ENCODE measurements around the gene LANCL2.

- TF ChIP-seq ZNF175 (CRISPR knock-in tag; IDR thresholded peaks at IDR 0.05; ENCODE audit: low read depth) (no peak), TAF1 (IDR thresholded peaks at IDR 0.05; ENCODE audit: control insufficient read depth, extremely low read depth, insufficient read depth, low read length, severe bottlenecking) (no peak), ATF3 (IDR thresholded peaks at IDR 0.05) (no peak), ATF3 (CRISPR knock-in tag; conservative IDR thresholded peaks at IDR 0.05) (no peak), ZNF431 (CRISPR knock-in tag; IDR thresholded peaks at IDR 0.05) (no peak), CREB1 (IDR thresholded peaks at IDR 0.05) (no peak), CREB1 (CRISPR knock-in tag; IDR thresholded peaks at IDR 0.05) (no peak), NFRKB (IDR thresholded peaks at IDR 0.05; ENCODE audit: low read depth) (no peak), STAG1 (CRISPR knock-in tag; IDR thresholded peaks at IDR 0.05; ENCODE audit: borderline replicate concordance) (no peak), HNRNPUL1 (IDR thresholded peaks at IDR 0.05; ENCODE audit: low read length) (no peak), CHD4 (IDR thresholded peaks at IDR 0.05; ENCODE audit: insufficient read depth, insufficient replicate concordance, low read depth, low read length, poor library complexity, severe bottlenecking) (no peak), POLR2AphosphoS5 (IDR thresholded peaks at IDR 0.05; ENCODE audit: control insufficient read depth, insufficient read depth, low read depth, low read length) (no peak), KLF10 (CRISPR knock-in tag; IDR thresholded peaks at IDR 0.05) (no peak)
- TF ChIP-seq, protein P1, sequence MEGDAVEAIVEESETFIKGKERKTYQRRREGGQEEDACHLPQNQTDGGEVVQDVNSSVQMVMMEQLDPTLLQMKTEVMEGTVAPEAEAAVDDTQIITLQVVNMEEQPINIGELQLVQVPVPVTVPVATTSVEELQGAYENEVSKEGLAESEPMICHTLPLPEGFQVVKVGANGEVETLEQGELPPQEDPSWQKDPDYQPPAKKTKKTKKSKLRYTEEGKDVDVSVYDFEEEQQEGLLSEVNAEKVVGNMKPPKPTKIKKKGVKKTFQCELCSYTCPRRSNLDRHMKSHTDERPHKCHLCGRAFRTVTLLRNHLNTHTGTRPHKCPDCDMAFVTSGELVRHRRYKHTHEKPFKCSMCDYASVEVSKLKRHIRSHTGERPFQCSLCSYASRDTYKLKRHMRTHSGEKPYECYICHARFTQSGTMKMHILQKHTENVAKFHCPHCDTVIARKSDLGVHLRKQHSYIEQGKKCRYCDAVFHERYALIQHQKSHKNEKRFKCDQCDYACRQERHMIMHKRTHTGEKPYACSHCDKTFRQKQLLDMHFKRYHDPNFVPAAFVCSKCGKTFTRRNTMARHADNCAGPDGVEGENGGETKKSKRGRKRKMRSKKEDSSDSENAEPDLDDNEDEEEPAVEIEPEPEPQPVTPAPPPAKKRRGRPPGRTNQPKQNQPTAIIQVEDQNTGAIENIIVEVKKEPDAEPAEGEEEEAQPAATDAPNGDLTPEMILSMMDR (IDR thresholded peaks at IDR 0.05 in 2 of 3, conservative IDR thresholded peaks at IDR 0.05 in 1 of 3; ENCODE audit: insufficient read depth in 2 of 3, low read depth in 1 of 3, low read length in 3 of 3), result no peak
- TF ChIP-seq, protein P2, sequence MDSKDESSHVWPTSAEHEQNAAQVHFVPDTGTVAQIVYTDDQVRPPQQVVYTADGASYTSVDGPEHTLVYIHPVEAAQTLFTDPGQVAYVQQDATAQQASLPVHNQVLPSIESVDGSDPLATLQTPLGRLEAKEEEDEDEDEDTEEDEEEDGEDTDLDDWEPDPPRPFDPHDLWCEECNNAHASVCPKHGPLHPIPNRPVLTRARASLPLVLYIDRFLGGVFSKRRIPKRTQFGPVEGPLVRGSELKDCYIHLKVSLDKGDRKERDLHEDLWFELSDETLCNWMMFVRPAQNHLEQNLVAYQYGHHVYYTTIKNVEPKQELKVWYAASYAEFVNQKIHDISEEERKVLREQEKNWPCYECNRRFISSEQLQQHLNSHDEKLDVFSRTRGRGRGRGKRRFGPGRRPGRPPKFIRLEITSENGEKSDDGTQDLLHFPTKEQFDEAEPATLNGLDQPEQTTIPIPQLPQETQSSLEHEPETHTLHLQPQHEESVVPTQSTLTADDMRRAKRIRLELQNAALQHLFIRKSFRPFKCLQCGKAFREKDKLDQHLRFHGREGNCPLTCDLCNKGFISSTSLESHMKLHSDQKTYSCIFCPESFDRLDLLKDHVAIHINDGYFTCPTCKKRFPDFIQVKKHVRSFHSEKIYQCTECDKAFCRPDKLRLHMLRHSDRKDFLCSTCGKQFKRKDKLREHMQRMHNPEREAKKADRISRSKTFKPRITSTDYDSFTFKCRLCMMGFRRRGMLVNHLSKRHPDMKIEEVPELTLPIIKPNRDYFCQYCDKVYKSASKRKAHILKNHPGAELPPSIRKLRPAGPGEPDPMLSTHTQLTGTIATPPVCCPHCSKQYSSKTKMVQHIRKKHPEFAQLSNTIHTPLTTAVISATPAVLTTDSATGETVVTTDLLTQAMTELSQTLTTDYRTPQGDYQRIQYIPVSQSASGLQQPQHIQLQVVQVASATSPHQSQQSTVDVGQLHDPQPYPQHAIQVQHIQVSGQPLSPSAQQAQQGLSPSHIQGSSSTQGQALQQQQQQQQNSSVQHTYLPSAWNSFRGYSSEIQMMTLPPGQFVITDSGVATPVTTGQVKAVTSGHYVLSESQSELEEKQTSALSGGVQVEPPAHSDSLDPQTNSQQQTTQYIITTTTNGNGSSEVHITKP (IDR thresholded peaks at IDR 0.05; ENCODE audit: partially characterized antibody), result no peak
These were observed 22.2 kb downstream of the LANCL2 start for GRCh38 chr7:55387062-55387965.
